Measurements from ENCODE around the gene GCHFR.

GCHFR gene

GRCh38 chr15:40775740-40776536 is 12.1 kb downstream of the GCHFR start:
- in situ Hi-C loops (cut with MboI; ENCODE audit: low sequenced_read_pairs): no loop called here

GRCh38 chr15:40776537-40777141 is 12.8 kb downstream of the GCHFR start:
- in situ Hi-C loops (cut with MboI; ENCODE audit: low sequenced_read_pairs): no loop called here

- in situ Hi-C loops (cut with MboI; ENCODE audit: low sequenced_read_pairs): no loop called here
These were observed 18.9 kb downstream of the GCHFR start for GRCh38 chr15:40782609-40783227.

- in situ Hi-C loops (cut with MboI; ENCODE audit: low sequenced_read_pairs): no loop called here
These were observed 21.3 kb downstream of the GCHFR start for GRCh38 chr15:40785164-40785563.

GRCh38 chr15:40785814-40786213 is 21.9 kb downstream of the GCHFR start:
- in situ Hi-C loops (cut with MboI; ENCODE audit: low sequenced_read_pairs): no loop called here

GRCh38 chr15:40787344-40787841 is 23.5 kb downstream of the GCHFR start:
- in situ Hi-C loops (cut with MboI; ENCODE audit: low sequenced_read_pairs): no loop called here

- in situ Hi-C loops (cut with MboI; ENCODE audit: low sequenced_read_pairs): no loop called here
These were observed 24.1 kb downstream of the GCHFR start for GRCh38 chr15:40787991-40788390.

- in situ Hi-C loops (cut with MboI; ENCODE audit: low sequenced_read_pairs): no loop called here
These were observed 25.3 kb downstream of the GCHFR start for GRCh38 chr15:40789119-40789518.

- in situ Hi-C loops (cut with MboI; ENCODE audit: low sequenced_read_pairs): no loop called here
These were observed 26.1 kb downstream of the GCHFR start for GRCh38 chr15:40789999-40790398.

- in situ Hi-C loops (cut with MboI; ENCODE audit: low sequenced_read_pairs): no loop called here
These were observed 26.9 kb downstream of the GCHFR start for GRCh38 chr15:40790718-40791117.

GRCh38 chr15:40792394-40792793 is 28.5 kb downstream of the GCHFR start:
- in situ Hi-C loops (cut with MboI; ENCODE audit: low sequenced_read_pairs): no loop called here

- in situ Hi-C loops (cut with MboI; ENCODE audit: low sequenced_read_pairs): no loop called here
These were observed 29.5 kb downstream of the GCHFR start for GRCh38 chr15:40793216-40793989.

GRCh38 chr15:40796041-40796440 is 32.2 kb downstream of the GCHFR start:
- in situ Hi-C loops (cut with MboI; ENCODE audit: low sequenced_read_pairs): no loop called here

- in situ Hi-C loops (cut with MboI; ENCODE audit: low sequenced_read_pairs): no loop called here
These were observed 32.6 kb downstream of the GCHFR start for GRCh38 chr15:40796512-40796911.

- in situ Hi-C loops (cut with MboI; ENCODE audit: low sequenced_read_pairs): no loop called here
These were observed 35.7 kb downstream of the GCHFR start for GRCh38 chr15:40799523-40799922.

GRCh38 chr15:40803076-40803475 is 39.2 kb downstream of the GCHFR start:
- in situ Hi-C loops (cut with MboI; ENCODE audit: low sequenced_read_pairs): no loop called here

GRCh38 chr15:40803688-40804087 is 39.8 kb downstream of the GCHFR start:
- in situ Hi-C loops (cut with MboI; ENCODE audit: low sequenced_read_pairs): no loop called here

GRCh38 chr15:40806672-40807027 is 42.8 kb downstream of the GCHFR start:
- in situ Hi-C loops (cut with MboI; ENCODE audit: low sequenced_read_pairs): no loop called here

- in situ Hi-C loops (cut with MboI; ENCODE audit: low sequenced_read_pairs): no loop called here
These were observed 43.4 kb downstream of the GCHFR start, which contains the start of the genes DNAJC17 and ZFYVE19 for GRCh38 chr15:40807028-40807887. Gene DNAJC17, minus strand, starts transcription at chr15:40807473. Its CDS starts 27 bp downstream, at chr15:40807446. Gene ZFYVE19, plus strand, starts transcription at chr15:40807089. Its CDS starts 501 bp downstream, at chr15:40807590.

- in situ Hi-C loops (cut with MboI; ENCODE audit: low sequenced_read_pairs): no loop called here
These were observed 44.1 kb downstream of the GCHFR start for GRCh38 chr15:40807888-40808461.
